ENCODE measurements around the gene RASD2.

The RASD2 gene

GRCh38 chr22:35587896-35588295 is 47.3 kb downstream of the RASD2 start:
- DNase-seq: no peak
- TF ChIP-seq, protein P1, sequence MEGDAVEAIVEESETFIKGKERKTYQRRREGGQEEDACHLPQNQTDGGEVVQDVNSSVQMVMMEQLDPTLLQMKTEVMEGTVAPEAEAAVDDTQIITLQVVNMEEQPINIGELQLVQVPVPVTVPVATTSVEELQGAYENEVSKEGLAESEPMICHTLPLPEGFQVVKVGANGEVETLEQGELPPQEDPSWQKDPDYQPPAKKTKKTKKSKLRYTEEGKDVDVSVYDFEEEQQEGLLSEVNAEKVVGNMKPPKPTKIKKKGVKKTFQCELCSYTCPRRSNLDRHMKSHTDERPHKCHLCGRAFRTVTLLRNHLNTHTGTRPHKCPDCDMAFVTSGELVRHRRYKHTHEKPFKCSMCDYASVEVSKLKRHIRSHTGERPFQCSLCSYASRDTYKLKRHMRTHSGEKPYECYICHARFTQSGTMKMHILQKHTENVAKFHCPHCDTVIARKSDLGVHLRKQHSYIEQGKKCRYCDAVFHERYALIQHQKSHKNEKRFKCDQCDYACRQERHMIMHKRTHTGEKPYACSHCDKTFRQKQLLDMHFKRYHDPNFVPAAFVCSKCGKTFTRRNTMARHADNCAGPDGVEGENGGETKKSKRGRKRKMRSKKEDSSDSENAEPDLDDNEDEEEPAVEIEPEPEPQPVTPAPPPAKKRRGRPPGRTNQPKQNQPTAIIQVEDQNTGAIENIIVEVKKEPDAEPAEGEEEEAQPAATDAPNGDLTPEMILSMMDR (IDR thresholded peaks at IDR 0.05; ENCODE audit: low read depth, low read length): no peak
- H3K27ac ChIP-seq: no peak overlapping the region

GRCh38 chr22:35589071-35589755 is 48.6 kb downstream of the RASD2 start:
- Histone ChIP-seq H3K27me3 (ENCODE audit: insufficient read depth, low read depth, severe bottlenecking) (no peaks in the 10 kb centered on the region), H3K9me3 (ENCODE audit: severe bottlenecking) (no peaks in the 10 kb centered on the region), H3K4me3 (ENCODE audit: low read depth, low read length) (no peak overlapping the region), H3K36me3 (no peaks in the 10 kb centered on the region), H3K27ac (no peak overlapping the region)
- TF ChIP-seq, protein P1 (IDR thresholded peaks at IDR 0.05; ENCODE audit: low read depth, low read length): no peak
- DNase-seq: no peak

More at GRCh38 chr22:35587896-35588295, 47.3 kb downstream of the RASD2 start:
- Histone ChIP-seq H3K9me3 (ENCODE audit: severe bottlenecking) (no peaks in the 10 kb centered on the region), H3K4me3 (ENCODE audit: low read depth, low read length) (no peak overlapping the region), H3K27me3 (ENCODE audit: insufficient read depth, low read depth, severe bottlenecking) (no peaks in the 10 kb centered on the region), H3K36me3 (no peaks in the 10 kb centered on the region)

DNA sequence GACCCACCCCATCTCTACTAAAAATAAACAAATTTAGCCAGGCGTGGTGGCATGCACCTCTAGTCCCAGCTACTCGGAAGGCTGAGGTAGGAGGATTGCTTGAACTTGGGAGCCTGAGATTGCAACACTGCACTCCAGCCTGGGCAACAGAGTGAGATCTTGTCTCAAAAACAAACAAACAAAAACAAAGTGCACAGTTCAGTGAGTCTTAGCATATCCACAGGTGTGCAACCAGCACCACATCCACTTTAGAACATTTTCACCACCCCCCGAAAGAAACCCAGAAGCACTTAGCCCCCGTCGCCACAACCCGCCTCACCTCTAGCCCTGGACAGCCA is 49.1 kb downstream of the RASD2 start:
- DNase-seq: no peak
- no peaks in the 10 kb centered on the region for H3K9me3 ChIP-seq (ENCODE audit: severe bottlenecking)
- H3K27me3 ChIP-seq (ENCODE audit: insufficient read depth, low read depth, severe bottlenecking): no peaks in the 10 kb centered on the region
- H3K27ac ChIP-seq: no peak overlapping the region
- H3K4me3 ChIP-seq (ENCODE audit: low read depth, low read length): no peak overlapping the region
- no peaks in the 10 kb centered on the region for H3K36me3 ChIP-seq
- TF ChIP-seq, protein P1 (IDR thresholded peaks at IDR 0.05; ENCODE audit: low read depth, low read length): no peak

DNA sequence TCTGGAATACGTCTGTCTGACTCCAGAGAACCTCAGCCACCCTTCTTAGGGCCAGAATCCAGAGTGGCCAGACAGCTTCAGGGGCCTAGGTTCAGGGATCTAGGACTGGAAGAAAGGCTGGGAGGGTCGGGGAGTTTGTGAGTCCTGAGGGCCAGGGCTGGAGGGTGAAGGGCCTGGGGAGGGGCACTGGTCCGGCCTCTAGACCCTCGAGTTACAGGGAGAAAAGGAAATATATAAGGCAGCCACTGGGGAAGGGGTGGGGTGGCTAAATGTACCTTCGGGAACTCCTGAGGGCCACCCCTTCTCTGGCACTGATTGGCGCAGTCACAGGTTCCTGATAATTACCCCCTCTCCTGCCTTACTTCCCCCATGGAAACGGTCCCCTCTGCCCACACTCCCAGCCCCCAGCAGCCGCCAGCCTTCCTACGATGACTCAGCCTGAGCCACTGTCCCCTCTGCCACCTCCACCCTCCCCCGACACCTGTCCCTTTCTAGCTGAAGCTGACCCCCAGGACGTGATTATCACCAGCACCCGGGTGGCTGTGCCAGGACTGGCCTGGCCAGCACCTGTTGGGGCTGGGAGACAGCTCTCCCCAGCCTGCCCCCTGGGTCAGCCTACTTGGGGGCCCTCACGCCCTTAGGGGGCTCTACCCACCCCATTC is 50.1 kb downstream of the RASD2 start:
- TF ChIP-seq, protein P1 (IDR thresholded peaks at IDR 0.05; ENCODE audit: low read depth, low read length): no peak
- Histone ChIP-seq H3K27ac (no peak overlapping the region), H3K4me3 (ENCODE audit: low read depth, low read length) (no peak overlapping the region), H3K36me3 (no peaks in the 10 kb centered on the region), H3K9me3 (ENCODE audit: severe bottlenecking) (no peaks in the 10 kb centered on the region), H3K27me3 (ENCODE audit: insufficient read depth, low read depth, severe bottlenecking) (no peaks in the 10 kb centered on the region)
- no peak for DNase-seq

DNA sequence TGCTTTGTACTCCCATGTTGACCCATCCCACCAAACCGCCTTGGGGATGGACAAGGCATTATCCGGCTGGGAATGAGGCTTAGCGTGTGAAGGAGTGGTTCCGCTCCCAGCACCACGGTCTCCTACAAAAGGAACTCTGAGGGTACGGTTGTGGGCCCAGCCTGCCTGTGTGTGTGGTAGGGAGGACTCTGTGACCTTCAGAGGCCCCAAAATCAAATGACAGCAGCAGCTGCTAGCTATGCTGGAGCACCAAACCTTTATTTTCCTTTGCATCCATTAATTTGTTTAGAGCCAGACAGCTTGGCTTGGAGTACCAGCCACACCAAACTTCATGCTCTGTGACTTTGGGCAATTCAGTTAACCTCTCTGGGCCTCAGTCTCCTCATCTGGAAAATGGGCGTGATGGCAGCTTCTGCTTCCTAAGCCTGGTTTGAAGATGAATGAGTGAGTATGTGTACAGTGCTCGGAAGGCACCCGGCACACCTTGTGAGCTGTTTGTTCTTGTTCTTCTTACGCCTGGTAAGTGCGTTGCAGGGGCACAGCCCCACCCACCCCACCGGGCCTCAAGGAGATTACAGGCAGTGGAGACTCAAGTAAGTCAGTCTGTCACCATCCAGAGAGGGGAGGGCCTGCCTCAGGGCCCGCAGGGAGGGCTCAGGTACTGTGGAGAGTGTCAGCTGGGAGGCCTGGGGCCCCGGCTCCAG is 51.2 kb downstream of the RASD2 start:
- TF ChIP-seq, protein P1 (IDR thresholded peaks at IDR 0.05; ENCODE audit: low read depth, low read length): no peak
- H3K27me3 ChIP-seq (ENCODE audit: insufficient read depth, low read depth, severe bottlenecking): no peaks in the 10 kb centered on the region
- no peak overlapping the region for H3K27ac ChIP-seq
- H3K36me3 ChIP-seq: no peaks in the 10 kb centered on the region
- no peaks in the 10 kb centered on the region for H3K9me3 ChIP-seq (ENCODE audit: severe bottlenecking)
- H3K4me3 ChIP-seq (ENCODE audit: low read depth, low read length): no peak overlapping the region
- no peak for DNase-seq

All from WERI-Rb-1 (cell line).